Kidney (tissue), 14 donors: ENCODE measurements around the gene SLC12A4. TPM values are rescaled to one million over a fixed set of nuclear protein-coding genes. Genes with fewer than 3 reads are reported as not detected.
A peak's percentile ranks its signal among the peaks of the same experiment; 100 is the strongest.

Experiments used
- DNase-seq, 5 donors: peaks; one replicate each; pipeline ENCODE4 v3.0.0-alpha.2; 2013 to 2020
- FAIRE-seq: peaks from 2 replicates; lab custom pipeline; 2012; peaks lifted over from hg19 to GRCh38; lab: Jason Lieb, UNC
- H3K27ac ChIP-seq, 2 donors: one replicate each; pipeline ENCODE4 v1.7.0; 2013; ENCODE audit warnings: low read depth in 2 of 2, low read length in 2 of 2, inconsistent platforms in 1 of 2
- H3K27me3 ChIP-seq: one replicate; pipeline ENCODE4 v1.7.1; 2013; ENCODE audit warnings: low read length, inconsistent platforms; ENCODE audit not compliant: control insufficient read depth, insufficient read depth
- H3K36me3 ChIP-seq, 3 donors: one replicate each; pipeline versions ENCODE4 v1.7.0 to v1.7.1; 2013; ENCODE audit warnings: low read length in 3 of 3, control low read depth in 1 of 3, inconsistent platforms in 1 of 3; ENCODE audit not compliant: insufficient read depth in 3 of 3, control insufficient read depth in 2 of 3
- H3K4me1 ChIP-seq, 3 donors: one replicate each; pipeline versions ENCODE4 v1.7.0 to v1.7.1; 2013; ENCODE audit warnings: low read length in 3 of 3, inconsistent platforms in 1 of 3, low read depth in 1 of 3; ENCODE audit not compliant: control insufficient read depth in 2 of 3, insufficient read depth in 2 of 3
- H3K4me3 ChIP-seq, 3 donors: one replicate each; pipeline versions ENCODE4 v1.7.0 to v1.8.1; 2013; ENCODE audit warnings: low read length in 3 of 3, control low read depth in 1 of 3, inconsistent platforms in 1 of 3
- H3K9ac ChIP-seq, 3 donors: one replicate each; pipeline versions ENCODE4 v1.7.0 to v1.7.1; 2013; ENCODE audit warnings: low read length in 3 of 3, control low read depth in 1 of 3, inconsistent platforms in 1 of 3
- H3K9me3 ChIP-seq, 3 donors: one replicate each; pipeline versions ENCODE4 v1.7.0 to v1.7.1; 2013; ENCODE audit warnings: low read length in 3 of 3, control low read depth in 1 of 3, inconsistent platforms in 1 of 3; ENCODE audit not compliant: control insufficient read depth in 2 of 3, insufficient read depth in 1 of 3
- CTCF ChIP-seq: IDR thresholded peaks from 3 replicates; pipeline ENCODE4 v1.5.1; 2012; ENCODE audit warnings: mild to moderate bottlenecking, moderate library complexity, borderline replicate concordance; ENCODE audit not compliant: insufficient read depth; ENCODE audit errors: extremely low read depth
- intact Hi-C: fragments of 100-400 bp; cut with DNase I; formaldehyde crosslinking; loops from one replicate; pipeline ENCODE4 v1.11.1; 2022
- polyA plus RNA-seq: library from polyadenylated mRNA; stranded (reverse); fragments of 350-450 nt; fragmentation: Illumina TruSeq; extraction: RNeasy Lipid Tissue Mini Kit (QIAGEN cat#74804); gene quantifications from one replicate; pipeline ENCODE4 v1.2.3, GENCODE V29; 2014; ENCODE audit warnings: low read depth, low replicate concordance; ENCODE audit not compliant: insufficient read depth
- total RNA-seq: library from RNA; stranded (reverse); fragmentation: NEBNext Ultra II Directional; extraction: Animal tissue kit (Norgen Biotek cat#: 25700); gene quantifications from one replicate; pipeline ENCODE4 v1.2.1, GENCODE V29; 2021
- donor health status: control.
- donor health status: control.
- donor health status: control.
- donor health status: control.
- donor health status: control.
- donor health status: DM: yes; HTN: yes; CAD: no.
- donor health status: Normal renal cell carcinoma (clear cell type).

SLC12A4 gene
- total and polyA plus RNA-seq, 2 donors from 2014 or later: 16.7 to 66.2 TPM

DNA sequence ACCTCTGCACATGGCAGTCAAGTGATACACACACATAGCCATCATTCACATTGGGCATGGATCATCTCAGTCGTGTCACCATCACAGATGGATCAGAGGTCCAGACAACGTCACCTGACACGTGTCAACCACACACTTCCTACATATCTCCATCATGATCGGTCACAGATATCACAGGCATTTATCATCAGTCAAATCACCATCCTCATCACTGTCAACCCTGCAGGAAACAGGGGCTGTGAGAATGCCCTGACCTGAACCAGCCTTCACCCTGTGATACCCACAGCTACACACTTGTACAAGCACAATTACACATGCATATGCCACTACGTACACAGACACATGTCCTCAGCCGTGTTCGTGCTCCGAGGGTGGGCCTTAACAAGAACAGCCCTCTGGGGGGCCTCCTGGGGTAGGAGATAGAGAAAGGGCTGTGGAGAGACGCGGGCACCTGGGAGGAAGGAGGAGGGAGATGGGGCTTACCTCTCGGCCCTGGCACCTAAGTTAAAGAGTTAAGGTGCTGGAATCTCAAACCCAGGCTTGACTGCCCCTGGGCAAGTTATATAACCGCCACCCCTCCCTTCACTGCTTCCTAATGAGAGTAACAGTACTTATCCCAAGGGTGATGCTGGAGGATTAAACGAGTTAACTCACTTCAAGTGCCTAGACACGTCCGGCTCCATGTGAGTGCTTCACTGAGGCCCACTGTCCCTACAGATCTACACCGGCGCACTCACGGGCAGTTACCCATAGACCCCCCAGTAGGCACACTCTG is 1.1 kb downstream of the SLC12A4 start:
- no peak for TF ChIP-seq CTCF
- intact Hi-C loops: no loop called here
- no peaks in the 10 kb centered on the region for H3K27me3 ChIP-seq
- H3K9me3 ChIP-seq: no peaks in the 10 kb centered on the region
- peaks cover 0 to 8% (median 0%) of the 10 kb centered on the region in 3 donors for H3K36me3 ChIP-seq
- FAIRE-seq: no peak
- H3K27ac ChIP-seq: peak overlapping the region; percentile 93 to 95
- peaks cover 0 to 22% (median 7%) of the 10 kb centered on the region in 3 donors for H3K4me1 ChIP-seq
- DNase-seq: peak in 4 of 5 donors; percentile 29 to 67 (median 54)
- peak overlapping the region; percentile 70 to 93 (median 75) for H3K4me3 ChIP-seq
- peak overlapping the region; percentile 4 to 98 (median 64) for H3K9ac ChIP-seq

DNA sequence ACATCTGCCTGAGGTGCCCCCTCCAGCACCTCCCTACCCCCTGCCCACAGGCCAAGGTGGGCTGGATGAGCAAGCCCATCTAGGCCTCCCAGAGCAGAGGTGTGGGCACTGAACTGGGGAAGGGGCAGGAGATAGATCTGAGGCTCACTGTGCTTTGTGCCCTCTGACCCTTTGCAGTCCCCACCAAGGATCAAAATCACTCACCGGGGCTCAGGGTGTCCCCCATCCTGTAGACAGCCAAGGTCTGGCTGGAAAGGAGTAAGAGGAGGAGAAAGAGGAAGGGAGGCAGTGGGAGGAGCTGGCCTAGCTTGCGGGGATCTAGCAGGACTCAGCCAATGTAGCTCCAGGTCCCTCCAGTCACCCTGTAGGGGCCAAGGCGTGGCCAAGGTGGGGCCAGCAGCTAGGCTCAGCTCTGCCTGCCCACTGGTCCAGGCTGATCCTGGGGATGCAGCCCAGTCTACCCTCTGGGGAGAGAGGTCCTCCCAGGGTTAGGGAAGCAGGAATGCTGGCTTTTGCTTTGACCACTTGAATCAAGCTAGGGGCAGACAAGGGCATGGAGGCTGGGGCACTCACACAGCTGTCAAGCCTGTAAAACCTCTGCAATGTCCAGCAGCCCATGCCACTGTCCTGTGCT is 1.8 kb downstream of the SLC12A4 start:
- Histone ChIP-seq H3K4me3 (peak overlapping the region; percentile 70 to 93 (median 75)), H3K27me3 (no peaks in the 10 kb centered on the region), H3K9me3 (no peaks in the 10 kb centered on the region), H3K27ac (no peak overlapping the region), H3K36me3 (peaks cover 0 to 15% (median 0%) of the 10 kb centered on the region in 3 donors), H3K4me1 (peaks cover 0 to 22% (median 7%) of the 10 kb centered on the region in 3 donors), H3K9ac (peak overlapping the region; percentile 4 to 98 (median 37))
- intact Hi-C loops: no loop called here
- DNase-seq (no peak), FAIRE-seq (no peak)
- TF ChIP-seq CTCF: no peak

GRCh38 chr16:67965668-67966548 is 2.5 kb downstream of the SLC12A4 start:
- TF ChIP-seq CTCF: no peak
- H3K36me3 ChIP-seq: peaks cover 0 to 22% (median 3%) of the 10 kb centered on the region in 3 donors
- no peaks in the 10 kb centered on the region for H3K27me3 ChIP-seq
- peak overlapping the region in 2 of 3 donors; percentile 13 to 93 for H3K4me3 ChIP-seq
- no peaks in the 10 kb centered on the region for H3K9me3 ChIP-seq
- DNase-seq: no peak
- H3K9ac ChIP-seq: peak overlapping the region in 2 of 3 donors; percentile 27 to 98
- H3K27ac ChIP-seq: no peak overlapping the region
- intact Hi-C loops: no loop called here
- no peak for FAIRE-seq
- H3K4me1 ChIP-seq: peaks cover 0 to 22% (median 7%) of the 10 kb centered on the region in 3 donors
